ENCODE results near the gene CEMIP.

- no peak for TF ChIP-seq POLR2A (IDR thresholded peaks at IDR 0.05)
- TF ChIP-seq CTCF (IDR thresholded peaks at IDR 0.05): no peak
- TF ChIP-seq EP300 (IDR thresholded peaks at IDR 0.05; ENCODE audit: low read depth): no peak
- no peak for TF ChIP-seq POLR2AphosphoS5 (IDR thresholded peaks at IDR 0.05)
Observed at GRCh38 chr15:80992441-80992840, 213.3 kb downstream of the CEMIP start.

Measured in transverse colon (tissue), 4 donors.